ENCODE data around the gene CSH1.
"Not testable (repeated sequence)": the region's sequence is repeated elsewhere in the genome, so short reads cannot be mapped to it uniquely, and the experiment has no call there.

CSH1 gene

DNA sequence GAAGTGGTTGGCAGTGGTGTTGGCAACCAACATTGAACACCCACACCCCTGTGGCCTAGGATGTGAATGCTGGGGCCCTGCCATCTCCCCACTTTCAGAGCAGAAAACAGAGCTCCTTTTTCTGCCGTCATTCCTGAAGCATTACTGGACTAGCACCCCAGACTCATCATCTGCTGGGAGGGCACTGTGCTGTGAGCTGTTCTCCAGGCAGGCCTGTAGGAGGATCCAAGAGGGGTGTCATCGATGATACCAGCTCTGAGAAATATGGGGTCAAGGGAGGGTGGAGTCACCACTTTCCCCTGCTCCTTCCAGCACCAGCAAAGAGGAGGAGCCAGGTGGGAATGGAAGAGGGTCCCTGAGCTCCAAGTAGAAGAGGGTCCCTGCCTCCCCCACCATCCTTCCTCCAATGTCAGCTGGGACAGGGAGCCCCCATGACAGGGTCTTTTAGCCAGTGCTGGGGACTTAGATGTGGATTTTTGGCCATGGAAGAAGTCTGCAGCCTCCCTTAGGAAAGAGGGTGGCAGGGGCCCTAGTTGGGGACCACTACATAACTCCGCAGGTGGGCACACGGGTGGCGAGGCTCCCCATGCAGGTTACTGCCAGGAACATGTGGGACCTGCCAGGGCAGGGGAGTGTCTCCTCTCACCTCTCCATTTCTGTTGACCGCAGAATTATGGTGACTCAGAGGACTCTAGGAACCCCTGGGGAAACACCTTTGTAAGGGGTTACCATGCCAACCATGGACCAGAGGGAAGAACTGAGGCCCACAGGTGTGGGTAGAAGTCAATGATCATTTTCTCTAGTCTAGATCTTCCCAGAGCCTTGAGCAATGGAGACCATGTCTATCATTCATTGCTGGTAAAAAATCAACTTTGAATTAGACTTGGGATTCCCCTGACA is 2.8 kb upstream of the CSH1 start:
- DNase-seq: not testable (repeated sequence)

DNA sequence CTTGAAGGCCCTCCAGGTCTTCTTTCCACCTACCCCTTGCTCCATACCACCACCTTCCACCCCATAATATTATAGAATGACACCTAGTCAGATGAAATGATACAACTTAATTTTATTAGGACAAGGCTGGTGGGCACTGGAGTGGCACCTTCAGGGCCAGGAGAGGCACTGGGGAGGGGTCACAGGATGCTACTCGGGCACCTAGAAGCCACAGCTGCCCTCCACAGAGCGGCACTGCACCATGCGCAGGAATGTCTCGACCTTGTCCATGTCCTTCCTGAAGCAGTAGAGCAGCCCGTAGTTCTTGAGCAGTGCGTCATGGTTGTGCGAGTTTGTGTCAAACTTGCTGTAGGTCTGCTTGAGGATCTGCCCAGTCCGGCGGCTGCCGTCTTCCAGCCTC is 1.6 kb downstream of the CSH1 start:
- not testable (repeated sequence) for DNase-seq

DNA sequence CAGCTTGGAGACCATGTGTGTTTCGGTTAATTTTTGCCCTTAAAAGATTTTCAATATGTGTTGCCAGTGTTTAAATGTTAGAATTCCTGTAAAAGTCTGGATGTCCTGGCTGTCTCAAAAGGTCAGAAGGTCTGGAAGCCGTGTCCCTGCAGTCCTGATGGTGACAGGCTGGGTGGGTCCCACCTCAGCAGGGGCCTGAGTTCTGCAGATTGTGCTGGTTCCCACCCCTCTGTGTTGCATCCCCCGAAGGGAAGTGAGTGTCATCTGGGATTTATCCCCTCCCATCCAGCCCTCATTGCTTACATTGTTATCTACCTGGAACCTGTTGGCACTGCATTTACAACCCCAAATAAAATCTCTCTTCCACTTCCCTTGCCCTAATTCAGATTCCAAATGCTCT is 2.4 kb downstream of the CSH1 start:
- DNase-seq: not testable (repeated sequence)

DNA sequence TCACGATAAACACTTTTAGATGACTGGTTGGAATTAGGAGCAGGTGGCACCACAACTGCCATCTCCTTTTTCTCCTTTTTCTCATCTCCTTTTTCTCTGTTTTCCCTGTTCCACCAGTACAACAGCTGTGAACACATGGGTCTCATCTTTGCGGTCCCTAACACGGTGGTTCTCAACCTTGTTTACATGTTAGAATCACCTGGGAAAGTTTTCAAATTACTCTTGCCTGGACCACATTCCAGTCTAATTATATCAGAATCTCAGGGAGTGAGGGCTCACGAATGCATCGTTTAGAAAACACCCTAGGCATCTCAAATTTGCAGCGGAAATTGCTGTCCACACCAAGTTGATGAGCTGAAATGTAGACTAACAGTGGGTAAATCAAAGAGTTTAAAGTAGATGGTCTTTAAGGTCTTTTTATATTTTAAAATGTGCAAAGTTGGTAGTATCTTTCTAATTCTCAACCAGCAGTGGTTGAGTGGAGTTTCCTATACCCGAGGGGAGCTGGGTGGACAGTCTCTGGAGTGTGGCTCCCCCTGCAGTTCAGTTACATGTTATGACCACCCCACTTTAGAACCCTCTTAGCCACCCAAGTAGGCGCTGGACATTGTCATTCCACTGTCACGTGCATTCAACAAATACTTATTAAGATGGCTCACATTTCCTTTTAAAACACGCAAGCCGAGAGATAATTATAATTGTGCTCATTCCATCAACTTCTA is 3.9 kb downstream of the CSH1 start:
- DNase-seq: not testable (repeated sequence)

DNA sequence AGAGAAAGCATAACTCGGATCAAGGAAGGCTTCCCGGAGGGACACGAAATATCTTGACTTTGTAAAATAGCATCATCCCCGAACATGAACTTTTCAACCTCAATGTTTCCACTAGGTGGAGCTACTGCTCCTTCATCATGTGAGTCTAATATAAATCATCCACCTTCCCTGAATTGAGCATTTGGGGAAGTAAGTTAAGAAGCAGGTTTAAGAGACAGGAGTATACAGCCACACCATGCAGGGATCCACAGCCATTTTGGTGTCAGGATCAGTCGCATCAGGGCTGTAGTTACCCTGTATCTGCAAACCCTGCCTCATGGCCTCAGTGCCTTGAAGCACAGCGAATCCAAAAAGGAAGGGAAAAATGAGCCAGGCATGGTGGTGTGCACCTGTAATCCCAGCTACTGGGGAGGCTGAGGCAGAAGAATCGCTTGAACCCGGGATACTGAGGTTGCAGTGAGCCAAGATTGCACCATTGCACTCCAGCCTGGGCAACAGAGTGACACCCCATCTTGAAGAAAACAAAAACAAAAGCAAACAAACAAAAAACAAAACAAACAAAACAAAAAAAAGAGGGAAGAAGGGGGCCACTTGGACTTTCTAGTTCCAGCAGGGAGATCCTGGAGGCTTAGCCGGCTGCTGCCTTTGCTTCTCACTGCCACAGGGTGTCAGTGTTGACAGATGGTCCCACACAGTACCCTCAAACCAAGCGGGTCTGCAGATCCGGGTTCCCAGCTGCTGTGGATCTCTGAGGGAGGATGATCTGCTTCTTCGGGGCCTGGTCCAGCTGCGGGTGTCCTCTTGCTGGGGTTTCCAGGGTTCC is 7.1 kb downstream of the CSH1 start:
- peak in 2 of 6 experiments; percentile 27 to 42 for DNase-seq

DNA sequence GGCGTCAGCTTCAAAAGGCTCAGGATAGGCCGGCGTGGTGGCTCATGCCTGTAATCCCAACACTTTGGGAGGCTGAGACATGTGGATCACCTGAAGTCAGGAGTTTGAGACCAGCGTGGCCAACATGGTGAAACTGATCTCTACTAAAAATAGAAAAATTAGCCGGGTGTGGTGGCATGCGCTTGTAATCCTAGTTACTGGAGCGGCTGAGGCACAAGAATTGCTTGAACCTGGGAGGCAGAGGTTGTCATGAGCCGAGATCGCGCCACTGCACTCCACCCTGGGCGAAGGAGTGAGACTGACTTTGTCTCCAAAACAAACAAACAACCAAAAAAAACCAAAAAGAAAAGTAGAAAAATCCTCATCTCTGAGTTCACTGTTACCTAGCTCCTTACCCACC is 11.3 kb downstream of the CSH1 start:
- DNase-seq: not testable (repeated sequence)

DNA sequence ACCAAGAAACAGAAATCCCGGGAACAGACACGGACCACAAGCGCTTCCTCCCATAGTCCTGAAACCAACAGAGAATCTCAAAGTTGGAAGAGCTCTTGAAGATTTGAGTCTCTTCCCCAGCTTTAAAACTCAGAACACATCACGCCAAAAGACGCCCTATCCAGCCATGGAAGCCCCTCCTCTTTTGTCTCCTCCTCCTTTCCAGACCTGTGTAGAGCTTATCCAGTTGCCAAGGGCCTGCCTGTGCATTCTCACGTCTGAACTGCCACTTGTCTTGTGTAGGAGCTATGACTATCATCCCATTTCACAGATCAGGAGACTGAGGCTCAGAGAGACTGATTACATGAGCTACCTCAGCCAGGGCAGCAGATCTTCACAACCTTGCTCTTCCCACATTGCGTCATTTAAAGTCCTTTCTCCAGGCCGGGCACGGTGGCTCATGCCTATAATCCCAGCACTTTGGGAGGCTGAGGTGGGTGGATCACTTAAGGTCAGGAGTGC is 13.7 kb downstream of the CSH1 start:
- DNase-seq: not testable (repeated sequence)

DNA sequence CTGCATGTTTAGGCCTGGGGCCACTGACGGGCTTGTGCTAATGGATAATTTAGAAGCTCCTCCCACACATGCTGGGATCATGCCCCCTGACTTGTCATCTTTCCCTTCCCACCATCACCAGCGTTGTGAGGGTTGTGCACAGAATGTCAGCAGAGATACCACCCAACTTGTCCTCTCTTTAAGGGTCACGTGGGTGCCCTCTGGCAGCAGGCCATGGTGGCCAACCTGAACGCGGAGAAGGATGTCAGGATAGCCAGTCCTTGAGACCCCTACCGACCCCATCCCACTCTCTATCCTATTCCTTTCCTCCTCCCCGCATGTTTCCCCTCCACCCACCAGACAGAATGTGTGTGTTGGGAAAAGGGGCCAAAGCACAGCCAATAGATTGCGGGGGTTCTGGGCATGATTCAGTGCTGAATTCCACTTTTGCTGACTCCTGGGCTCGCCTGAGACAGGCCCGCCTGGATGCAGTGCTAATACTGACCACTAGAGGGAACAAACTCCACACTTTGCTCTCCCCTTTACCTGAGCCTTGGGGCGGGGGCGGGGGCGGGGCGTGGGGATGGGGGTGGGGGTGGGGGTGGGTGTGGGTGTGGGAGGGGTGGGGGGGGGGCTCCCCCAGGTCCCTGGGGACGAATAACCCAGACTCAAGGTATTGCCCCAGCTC is 14.3 kb downstream of the CSH1 start, which contains the start of gene GH2:
Gene GH2 (minus strand): TSS at position 10 of the 667 bp plus-strand sequence. CDS start 143 bp downstream, outside the sequence.
- peak; percentile 19 to 62 (median 44) for DNase-seq

DNA sequence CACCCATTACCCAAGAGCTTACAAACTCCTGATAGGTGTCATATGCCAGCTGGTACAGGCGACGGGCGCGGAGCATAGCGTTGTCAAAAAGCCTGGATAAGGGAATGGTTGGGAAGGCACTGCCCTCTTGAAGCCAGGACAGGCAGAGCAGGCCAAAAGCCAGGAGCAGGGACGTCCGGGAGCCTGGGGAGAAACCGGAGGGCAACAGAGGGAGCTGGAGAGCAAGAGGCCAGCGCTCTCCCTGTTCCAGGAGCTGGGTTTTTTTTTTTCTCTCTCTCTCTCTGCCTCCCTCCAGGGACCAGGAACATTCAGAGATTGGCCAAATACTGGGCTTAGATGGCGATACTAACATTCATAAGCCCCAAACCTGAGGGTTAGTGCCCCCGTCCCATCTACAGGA is 15.0 kb downstream of the CSH1 start:
- DNase-seq: not testable (repeated sequence)

DNA sequence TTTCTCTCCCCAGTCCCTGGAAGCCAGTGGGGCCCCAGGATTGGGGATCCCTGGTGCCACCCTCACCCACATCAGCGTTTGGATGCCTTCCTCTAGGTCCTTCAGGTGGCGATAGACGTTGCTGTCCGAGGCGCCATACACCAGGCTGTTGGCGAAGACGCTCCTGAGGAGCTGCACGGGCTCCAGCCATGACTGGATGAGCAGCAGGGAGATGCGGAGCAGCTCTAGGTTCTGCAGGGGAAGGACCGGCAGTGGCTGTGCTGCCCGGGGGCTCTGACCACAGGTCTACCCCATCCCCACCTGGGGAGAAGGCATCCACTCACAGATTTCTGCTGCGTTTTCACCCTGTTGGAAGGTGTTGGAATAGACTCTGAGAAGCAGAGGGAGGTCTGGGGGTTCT is 15.7 kb downstream of the CSH1 start:
- no peak for DNase-seq

DNA sequence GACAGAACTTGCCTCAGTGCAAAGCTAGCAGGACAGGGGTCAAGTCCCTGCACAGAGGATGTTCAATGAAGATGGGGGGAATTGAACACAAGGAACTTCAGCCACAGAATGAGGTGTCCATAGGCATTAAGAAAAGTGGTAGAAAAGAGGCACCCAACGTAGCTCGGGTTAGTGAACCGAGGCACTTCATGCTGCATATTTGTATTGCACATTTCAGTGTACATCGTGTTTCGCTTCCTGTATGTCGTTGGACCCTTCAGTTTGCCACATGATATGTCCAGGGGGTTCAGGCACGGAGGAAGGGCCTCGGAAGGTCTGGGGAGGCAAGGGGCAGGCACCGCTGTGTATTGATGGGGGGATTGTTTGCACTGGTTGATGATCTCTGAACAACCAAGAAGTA is 18.0 kb downstream of the CSH1 start:
- DNase-seq: not testable (repeated sequence)

DNA sequence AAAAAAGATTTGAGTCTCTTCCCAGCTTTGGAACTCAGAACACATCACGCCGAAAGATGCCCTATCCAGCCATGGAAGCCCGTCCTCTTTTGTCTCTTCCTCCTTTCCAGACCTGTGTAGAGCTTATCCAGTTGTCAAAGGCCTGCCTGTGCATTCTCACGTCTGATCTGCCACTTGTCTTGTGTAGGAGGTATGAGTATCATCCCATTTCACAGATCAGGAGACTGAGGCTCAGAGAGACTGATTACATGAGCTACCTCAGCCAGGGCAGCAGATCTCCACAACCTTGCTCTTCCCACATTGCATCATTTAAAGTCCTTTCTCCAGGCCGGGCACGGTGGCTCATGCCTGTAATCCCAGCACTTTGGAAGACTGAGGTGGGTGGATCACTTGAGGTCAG is 21.7 kb downstream of the CSH1 start:
- DNase-seq: not testable (repeated sequence)

DNA sequence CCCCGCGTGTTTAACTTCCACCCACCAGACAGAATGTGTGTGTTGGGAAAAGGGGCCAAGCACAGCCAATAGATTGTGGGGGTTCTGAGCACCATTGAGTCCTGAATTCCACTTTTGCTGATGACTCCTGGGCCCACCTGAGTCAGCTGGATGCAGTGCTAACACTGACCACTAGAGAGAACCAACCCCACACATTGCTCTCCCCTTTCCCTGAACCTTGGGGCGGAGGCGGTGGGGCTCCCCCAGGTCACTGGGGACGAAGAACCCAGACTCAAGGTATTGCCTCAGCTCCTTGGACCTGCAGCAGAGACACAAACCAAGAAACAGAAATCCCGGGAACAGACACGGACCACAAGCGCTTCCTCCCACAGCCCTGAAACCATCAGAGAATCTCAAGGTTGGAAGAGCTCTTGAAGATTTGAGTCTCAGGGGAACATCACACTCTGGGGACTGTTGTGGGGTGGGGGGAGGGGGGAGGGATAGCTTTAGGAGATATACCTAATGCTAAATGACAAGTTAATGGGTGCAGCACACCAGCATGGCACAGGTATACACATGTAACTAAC is 22.2 kb downstream of the CSH1 start:
- not testable (repeated sequence) for DNase-seq

DNA sequence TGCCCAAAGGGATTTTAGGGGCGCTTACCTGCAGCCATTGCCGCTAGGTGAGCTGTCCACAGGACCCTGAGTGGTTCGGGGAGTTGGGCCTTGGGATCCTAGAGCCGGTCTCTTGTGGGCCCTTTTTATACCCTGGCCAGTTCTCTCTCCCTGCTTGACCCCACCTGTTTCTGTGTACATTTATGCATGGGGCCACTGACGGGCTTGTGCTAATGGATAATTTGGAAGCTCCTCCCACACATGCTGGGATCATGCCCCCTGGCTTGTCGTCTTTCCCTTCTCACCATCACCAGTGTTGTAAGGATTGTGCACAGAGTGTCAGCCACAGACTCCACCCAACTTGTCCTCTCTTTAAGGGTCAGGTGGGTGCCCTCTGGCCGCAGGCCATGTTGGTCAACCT is 22.8 kb downstream of the CSH1 start, which contains the start of gene CSH2:
Gene CSH2 (minus strand): TSS at position 101 of the 400 bp plus-strand sequence. CDS start 63 bp downstream, at position 38.
- not testable (repeated sequence) for DNase-seq

DNA sequence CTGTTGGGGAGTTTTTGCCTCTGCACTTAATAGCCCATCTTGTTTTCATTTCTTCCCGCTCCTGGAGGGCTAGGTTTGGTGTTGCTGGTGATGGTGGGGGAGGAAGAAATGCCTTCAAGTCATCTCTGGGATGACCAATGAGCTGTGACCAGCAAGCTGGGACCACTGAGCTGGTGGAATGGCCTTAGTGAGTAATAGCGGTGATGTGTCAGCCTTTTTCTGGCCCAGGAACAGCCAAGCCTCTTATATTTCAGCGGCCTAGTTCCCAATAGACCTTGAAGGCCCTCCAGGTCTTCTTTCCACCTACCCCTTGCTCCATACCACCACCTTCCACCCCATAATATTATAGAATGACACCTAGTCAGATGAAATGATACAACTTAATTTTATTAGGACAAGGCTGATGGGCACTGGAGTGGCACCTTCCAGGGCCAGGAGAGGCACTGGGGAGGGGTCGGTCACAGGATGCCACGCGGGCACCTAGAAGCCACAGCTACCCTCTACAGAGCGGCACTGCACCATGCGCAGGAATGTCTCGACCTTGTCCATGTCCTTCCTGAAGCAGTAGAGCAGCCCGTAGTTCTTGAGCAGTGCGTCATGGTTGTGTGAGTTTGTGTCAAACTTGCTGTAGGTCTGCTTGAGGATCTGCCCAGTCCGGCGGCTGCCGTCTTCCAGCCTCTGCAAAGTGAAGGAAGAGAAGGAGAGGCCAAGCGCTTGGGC is 24.6 kb downstream of the CSH1 start:
- DNase-seq: not testable (repeated sequence)

DNA sequence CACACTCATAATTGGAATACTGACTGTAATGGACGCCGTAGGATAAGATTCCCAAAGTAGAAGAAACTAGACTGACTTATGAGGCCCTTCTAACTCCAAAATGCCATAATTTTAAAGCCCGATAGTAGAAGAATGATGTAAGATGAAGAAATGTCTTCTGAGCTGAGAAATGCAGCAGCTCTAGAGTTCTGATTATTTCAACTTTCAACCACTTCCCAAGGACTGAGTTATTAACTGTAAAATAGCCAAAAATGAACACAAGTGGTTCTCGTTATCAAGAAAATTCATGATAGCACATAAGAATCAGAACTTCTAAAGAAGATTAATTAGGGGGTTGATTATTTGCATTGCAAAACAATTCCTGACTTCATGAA is 26.1 kb downstream of the CSH1 start:
- DNase-seq: not testable (repeated sequence)

DNA sequence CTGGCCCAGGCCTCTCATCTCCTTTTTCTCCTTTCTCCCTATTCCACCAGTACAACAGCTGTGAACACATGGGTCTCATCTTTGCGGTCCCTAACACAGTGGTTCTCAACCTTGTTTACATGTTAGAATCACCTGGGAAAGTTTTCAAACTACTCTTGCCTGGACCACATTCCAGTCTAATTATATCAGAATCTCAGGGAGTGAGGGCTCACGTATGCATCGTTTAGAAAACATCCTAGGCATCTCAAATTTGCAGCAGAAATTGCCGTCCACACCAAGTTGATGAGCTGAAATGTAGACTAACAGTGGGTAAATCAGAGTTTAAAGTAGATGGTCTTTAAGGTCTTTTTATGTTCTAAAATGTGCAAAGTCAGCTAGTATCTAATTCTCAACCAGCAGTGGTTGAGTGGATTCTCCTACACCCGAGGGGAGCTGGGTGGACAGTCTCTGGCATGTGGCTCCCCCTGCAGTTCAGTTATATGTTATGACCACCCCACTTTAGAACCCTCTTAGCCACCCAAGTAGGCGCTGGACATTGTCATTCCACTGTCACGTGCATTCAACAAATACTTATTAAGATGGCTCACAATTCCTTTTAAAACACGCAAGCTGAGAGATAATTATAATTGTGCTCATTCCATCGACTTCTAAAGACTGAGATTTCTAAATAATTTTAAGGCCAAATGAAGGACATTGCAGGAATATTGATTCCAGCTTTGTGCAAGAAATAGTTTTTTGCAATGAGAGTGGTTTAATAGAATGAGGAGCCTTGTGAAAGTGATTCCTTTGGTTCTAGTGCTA is 26.7 kb downstream of the CSH1 start:
- DNase-seq: not testable (repeated sequence)

DNA sequence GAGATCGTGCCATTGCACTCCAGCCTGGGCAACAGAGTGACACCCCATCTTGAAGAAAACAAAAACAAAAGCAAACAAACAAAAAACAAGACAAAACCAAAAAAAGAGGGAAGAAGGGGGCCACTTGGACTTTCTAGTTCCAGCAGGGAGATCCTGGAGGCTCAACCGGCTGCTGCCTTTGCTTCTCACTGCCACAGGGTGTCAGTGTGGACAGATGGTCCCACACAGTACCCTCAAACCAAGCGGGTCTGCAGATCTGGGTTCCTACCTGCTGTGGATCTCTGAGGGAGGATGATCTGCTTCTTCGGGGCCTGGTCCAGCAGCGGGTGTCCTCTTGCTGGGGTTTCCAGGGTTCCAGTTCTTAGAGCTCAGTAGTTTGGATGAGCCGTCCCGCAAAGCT is 29.7 kb downstream of the CSH1 start:
- DNase-seq: not testable (repeated sequence)

DNA sequence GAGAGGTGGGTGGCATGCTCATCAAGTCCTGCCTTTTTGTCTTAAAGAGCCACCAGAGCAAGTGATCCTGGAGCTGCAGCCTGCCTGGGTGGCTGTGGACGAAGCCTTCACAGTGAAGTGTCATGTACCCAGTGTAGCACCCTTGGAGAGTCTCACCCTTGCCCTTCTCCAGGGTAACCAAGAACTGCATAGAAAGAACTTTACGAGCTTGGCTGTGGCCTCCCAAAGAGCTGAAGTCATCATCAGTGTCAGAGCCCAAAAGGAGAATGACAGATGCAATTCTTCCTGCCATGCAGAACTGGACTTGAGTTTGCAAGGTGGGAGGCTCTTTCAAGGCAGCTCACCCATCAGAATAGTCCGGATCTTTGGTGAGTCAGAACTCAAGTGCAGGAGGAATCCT is 37.1 kb downstream of the CSH1 start:
- DNase-seq: no peak

DNA sequence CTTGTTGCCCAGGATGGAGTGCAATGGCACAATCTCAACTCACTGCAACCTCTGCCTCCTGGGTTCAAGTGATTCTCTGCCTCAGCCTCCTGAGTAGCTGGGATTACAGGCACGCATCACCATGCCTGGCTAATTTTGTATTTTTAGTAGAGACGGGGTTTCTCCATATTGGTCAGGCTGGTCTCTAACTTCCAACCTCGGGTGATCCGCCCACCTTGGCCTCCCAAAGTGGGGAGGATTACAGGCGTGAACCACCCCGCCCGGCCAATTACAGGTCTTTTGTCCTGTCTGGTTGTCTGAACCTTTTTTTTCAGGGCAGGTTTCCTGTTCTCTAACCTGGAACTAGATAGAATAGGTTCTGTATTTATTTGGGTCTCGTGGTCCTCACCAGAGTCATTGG is 39.9 kb downstream of the CSH1 start:
- not testable (repeated sequence) for DNase-seq
